C1 segment of cervical spinal cord (tissue), 14 donors: ENCODE results near the gene CASZ1.

Experiments used
- DNase-seq, 14 donors: peaks; one replicate each; lab custom pipeline; 2025; lab: John Stamatoyannopoulos, UW

The CASZ1 gene

DNA sequence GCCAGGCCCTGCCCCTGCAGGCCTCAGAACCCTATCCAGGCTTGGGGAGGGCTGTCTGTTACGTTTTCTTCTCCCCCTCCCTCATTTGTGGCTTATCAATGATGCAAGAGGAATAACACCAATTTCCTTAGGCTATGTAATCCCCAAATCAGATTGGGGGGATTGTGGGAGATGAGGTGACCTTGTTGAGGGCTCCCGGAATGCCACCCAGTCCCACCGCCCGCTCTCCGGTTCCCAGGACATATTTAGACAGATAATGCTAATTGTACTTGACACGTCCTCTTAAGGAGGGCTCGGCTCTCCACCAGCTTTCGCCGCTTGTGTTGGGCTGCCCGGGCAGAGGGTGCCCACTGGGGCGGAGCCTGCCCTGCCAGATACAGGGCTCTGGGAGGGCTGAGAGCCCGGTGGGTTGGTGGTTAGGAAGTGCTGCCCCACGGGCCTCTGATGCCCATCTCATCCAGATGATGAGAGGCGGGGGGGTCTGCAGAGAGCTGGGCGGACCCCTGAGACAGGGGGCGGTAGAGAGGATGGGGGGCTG is 90.0 kb downstream of the CASZ1 start:
- DNase-seq: no peak

DNA sequence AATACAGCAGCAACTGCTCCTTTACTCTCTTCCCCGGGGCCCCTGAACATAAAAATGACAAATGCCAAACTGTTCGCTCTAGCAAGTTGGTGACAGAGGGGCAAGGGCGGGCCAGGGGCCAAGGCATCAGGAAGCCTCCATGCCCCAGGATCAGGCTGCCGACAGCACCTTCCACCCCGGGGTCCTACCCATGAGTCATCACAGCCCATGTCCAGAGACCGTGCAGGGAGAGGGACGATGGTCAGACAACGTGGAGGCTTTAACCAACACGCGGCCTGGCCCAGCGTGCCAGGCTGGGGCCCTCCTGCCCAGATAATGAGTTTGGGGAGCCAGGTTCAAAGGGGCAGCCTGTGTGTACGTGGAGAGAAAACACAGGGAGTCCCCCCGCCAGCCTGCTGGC is 90.5 kb downstream of the CASZ1 start:
- DNase-seq: no peak

DNA sequence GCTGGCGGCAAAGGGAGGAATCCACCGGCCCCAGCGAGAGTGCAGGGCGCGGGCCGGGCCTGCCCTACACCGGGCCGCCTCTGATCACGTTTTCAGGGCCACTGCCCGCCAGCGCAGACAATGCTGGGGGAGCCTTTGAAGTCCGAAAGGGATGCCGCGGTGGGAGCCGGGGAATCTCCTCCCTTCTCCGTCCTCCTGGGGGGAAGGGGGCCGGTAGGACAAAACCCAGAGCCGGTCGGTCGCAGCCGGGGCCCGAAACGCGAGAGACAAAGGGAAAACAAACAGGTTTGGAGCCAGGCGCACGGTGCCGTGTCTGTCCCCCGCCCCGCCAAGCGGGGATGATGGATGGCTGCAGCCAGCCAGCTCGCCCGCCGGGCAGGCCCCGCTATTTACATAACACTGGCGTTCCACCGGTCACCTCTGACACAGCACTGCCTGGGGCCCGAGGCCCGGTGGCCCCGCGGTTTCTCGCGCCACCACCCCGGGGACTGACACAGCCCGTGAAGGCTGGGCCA is 92.0 kb downstream of the CASZ1 start:
- DNase-seq: no peak

DNA sequence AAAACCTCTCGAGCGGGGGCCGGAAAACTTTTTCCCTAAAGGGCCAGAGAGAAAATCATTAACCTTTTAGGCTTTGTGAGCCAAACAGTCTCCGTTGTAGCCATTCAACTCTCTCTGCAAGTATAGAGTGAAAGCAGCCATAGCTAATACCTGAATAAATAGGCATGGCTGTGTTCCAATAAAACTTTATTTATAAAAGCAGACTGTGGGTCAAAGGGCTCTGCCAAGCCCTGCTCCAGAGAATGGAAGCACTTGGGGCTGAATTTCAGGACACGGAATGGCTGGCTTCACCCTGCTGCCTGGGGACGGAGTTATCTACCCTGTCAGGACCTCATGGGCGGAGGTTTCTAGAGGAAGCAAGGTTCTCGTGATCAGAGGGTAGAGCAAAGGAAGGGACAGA is 92.7 kb downstream of the CASZ1 start:
- DNase-seq: no peak

DNA sequence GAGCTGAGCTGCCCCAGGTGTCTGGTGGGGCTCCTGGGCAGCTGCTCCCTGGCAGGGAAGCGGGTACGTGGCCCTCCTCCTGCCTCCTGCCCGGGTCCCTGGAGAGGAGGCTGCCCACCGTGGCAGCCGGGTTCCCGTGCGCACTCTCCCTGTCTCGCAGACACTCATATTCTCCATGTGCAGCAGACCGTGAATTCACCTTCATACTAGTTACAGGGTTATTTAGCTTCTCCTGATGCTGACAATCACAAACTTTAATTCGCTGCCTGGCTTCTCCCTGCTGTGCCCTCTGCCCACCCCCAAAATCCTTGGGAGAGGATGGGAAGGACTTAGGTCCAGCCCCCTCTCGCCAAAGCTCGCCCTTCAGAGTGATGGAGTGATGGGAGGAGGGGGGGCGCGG is 95.3 kb downstream of the CASZ1 start:
- DNase-seq: no peak

DNA sequence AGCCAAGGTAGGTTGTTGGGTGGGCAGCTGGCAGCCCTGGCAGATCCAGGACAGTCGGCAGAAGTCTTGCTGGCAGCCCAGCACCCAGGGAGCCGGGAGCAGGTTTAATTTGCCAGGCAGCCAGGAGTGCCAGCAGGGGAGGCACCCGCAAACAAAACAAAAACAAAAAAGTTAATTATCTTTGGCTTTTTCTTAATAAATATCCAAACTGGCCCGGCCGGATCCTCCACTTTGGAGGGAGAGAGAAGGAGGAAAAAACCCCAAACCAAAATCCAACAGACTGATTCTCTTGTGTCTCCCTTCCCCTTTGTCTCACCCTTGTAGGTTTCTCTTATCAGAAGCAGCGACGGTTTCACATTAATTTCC is 97.0 kb downstream of the CASZ1 start:
- DNase-seq: no peak

DNA sequence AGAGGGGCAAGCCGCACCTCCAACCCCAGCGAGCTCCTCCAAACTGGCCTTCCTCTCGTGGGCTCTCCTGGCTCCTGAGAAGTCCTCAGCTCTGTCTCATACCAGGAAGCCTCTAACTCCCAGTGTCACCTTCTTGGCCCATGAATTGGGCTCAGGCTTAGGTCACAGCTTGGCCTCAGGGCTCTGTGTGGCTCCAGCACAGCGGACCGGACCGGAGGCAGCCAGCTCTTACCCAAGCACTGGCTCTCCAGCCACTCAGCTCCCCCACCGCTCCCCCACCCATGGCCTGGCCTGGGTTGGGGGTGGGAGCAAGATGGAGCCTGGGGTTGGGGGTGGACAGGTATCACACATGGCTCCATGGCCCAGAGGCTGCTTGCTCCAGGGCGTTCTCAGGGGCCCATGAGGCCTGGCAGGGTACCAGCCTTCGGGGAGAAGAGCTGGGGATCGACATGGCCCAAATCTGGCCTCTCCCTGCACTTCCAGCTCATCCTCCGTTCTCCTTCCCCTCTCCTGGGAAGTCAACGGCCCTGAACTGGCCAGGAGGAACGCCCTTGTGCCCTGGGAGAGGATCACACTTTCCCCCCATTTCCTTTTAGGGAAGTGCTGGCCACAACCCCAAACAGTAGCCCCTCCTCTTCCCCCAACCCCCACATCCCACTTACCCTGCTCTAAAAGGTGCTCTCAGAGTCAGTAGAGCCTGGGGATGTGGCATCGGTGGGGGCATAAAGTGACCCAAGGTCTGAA is 97.5 kb downstream of the CASZ1 start:
- no peak for DNase-seq

DNA sequence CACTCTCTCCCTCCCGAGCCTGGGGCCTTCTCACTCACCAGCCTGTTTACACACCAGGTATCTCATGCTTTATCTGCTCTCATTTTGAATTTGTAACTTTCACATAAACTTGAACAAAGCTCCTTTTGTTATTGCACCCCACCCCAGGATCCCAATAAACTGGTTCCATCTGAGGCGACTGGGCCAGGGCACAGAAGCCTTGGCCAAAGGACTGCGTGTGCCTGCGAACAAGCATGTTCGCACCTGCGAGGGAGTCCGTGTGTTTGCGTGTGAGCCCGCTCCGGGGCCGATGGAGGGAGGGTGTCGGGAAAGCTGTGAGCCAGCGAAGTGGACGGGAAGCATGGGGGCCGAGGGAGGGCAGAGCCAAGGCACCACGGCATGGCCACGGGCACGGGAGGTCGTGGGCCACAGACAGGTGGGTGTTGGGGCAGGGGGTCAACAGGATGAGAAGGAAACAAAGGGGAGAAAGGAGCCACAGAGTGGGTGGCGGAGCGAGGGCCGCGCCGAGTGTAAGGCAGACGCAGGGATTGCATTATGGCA is 98.8 kb downstream of the CASZ1 start:
- DNase-seq: no peak

DNA sequence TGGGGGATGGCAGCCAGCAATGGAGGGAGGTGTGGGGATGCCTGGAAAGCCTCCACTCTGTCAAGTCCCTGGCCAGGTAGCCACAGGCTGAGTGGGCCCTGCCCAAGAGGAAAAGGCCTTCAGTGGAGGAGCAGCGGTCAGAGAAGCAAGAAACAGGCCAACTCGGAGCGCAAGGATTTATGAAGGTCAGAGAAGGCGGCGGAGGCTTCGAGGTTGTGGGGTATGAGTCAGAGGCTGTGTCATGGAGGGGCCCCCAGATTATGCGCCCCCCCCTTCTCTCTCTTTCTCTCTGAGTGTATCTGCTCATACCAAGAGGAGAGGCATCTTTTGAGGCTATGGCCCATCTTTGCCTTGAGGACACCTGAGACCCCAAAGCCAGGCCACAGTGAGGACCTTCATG is 99.5 kb downstream of the CASZ1 start:
- no peak for DNase-seq

DNA sequence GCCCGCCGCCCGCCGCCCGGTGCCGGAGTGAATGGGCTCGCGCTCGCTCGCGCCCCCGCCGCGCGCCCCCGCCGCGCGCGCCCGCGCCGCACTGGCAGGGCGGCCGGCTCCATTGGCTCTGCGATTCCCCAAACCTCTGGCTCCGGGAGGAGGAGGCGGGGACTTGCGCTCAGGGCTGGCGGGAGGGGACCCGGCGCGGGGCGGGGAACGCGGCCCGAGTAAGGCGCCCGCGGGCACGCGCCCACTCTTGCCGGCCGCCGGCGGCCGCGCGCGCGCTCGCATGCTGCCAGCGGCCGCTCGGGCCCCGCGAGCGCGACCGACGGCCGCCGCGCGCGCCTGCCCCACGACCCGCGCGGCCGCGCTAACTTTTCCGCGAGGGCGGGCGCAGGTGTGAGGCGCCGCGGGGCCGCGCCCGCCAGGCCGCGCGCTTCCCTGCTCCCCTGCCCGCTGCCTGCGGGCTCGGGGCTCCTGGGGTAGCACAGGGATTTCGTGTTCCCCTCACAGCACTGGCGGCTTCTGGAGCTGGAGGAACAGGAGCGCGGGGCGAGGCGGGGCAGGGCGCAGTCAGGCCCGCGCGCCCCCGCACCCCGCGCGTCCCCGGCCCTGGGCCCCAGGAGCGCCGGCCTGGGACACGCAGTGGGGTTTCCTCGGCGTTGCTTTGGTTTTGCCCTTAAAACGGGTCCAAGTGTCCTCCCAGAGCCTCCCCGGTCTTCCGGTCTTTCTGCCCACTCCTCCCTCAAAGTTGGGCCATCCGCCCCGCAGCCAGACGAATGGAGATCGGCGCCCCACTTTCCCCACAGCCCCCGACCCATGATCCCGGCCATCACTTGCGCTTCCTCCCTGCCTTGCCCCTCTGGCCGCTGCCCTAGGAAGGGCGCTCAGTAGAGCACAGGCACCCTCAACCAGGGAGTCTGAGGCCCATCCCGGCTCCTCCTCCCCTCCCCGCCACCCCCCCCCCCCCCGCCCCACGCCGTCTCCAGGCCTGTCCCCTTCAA is 101.5 kb downstream of the CASZ1 start:
- peak in 12 of 14 donors; percentile 21 to 77 (median 56) for DNase-seq

DNA sequence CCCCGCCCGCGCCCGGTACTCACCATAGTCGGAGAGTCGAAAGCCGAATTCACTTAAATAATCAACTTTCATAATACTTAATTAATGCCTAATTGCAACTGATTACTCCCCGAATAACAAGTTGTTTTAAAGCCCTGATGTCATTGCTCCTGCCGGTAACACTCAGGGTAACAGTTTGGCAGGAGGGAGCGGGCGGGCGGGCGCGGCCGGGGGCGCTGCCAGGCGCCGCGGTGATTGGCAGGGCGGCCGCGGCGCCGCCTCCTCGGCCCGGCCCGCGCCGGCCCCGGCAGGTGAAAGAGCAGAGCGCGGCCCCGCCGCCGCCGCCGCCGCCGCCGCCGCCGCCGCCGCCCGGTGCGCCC is 102.2 kb downstream of the CASZ1 start:
- DNase-seq: peak in 1 of 14 donors; percentile 60

DNA sequence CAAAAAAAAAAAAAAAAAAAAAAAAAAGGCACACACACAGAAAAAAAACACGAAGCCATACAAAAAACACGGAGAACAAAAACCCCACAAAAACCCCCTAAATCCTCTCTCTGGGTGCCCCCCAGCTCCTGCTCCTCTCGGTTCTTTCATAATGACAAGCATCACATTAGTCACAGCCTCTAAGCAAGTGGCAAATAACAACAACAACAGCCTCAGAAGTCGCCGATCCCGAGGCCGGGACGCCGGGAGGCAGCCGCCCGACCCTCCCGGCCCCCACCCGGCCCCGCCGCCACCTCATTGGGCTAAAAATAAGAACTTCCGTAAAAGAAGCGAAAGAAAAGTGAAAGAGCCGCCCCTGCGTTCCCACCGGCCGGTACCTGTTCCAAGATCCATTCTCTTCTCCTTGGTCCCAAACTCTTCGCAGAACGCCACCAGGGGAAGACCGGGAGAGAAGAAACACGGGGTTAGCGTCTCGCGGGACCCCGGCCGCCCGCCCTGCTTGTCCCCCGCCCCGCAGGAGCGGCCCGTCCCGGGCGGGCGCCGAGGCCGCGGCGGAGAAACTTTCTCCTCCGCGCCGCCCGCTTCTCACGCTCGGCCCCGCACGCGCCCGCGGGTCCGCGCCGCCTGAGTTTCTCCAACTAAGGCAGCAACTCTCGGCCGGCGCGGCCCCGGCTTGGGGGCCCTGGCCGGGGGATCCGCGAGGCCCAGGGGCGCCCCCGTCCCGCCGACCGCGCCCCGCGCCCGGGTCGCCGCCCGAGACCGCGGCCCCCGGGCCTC is 102.8 kb downstream of the CASZ1 start:
- peak in 2 of 14 donors; percentile 41 to 48 for DNase-seq

DNA sequence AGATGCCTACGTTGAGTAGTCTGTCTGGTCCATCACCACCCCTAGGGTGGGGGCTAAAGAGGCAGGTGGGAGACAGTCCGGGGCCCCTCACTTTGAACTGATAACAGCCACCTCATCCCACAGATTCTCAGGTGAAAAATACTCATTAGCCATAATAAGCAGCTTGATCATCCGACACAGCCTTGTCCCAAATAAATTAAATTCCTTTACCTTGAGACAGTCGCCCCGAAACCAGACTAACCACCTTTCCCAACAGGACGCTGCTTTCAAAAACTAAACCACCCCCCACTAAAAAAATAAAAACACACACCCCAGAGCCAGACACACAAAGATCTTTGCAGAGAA is 103.3 kb downstream of the CASZ1 start:
- DNase-seq: no peak

DNA sequence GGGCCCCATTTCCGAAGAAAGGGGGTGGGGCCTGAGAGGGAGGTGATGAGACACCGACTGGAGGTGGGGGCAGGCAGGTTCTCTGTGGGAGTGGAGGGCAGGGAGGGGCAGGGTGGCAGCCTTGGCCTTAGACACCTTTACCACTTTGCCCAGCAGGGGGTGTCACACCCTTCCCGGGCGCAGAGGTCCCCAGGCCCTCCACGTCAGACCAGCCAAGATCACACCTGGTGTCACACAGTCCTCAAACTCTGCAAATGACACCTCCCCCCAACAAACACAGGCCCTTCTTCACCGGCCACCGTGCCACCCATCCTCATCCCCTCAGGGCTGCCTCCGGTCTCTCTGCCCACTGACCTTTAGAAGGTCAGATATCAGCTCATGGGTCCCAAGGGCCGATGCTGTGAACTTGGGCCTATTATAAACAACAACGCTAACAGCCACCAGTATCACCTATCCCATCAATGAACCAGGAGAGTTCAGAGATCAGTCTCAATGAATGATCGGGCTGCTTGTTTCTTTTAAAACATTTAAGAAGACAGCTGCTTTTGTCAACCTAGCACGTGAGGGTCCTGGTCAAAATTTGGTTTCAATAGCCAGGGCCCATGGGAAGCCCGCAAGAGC is 103.9 kb downstream of the CASZ1 start:
- DNase-seq: no peak

DNA sequence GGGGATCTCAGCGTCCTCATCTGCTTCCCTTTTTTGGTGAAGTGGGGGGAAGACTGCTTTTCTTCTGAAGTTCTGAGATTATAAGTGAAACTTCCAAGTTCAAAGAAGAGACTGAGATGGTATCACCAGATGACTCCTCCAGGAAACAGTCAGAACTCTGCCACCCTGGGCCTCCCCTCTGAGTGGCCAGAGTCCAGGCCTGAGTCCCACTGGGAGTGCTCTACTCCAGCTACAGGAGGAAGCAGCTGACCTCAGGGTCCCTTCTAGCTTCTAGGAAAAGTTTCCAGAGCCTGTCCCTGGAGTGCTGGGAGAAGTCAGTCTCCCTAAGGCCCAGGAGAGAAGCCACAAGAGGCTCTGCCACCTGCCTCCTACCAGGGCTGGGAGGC is 104.7 kb downstream of the CASZ1 start:
- DNase-seq: no peak

DNA sequence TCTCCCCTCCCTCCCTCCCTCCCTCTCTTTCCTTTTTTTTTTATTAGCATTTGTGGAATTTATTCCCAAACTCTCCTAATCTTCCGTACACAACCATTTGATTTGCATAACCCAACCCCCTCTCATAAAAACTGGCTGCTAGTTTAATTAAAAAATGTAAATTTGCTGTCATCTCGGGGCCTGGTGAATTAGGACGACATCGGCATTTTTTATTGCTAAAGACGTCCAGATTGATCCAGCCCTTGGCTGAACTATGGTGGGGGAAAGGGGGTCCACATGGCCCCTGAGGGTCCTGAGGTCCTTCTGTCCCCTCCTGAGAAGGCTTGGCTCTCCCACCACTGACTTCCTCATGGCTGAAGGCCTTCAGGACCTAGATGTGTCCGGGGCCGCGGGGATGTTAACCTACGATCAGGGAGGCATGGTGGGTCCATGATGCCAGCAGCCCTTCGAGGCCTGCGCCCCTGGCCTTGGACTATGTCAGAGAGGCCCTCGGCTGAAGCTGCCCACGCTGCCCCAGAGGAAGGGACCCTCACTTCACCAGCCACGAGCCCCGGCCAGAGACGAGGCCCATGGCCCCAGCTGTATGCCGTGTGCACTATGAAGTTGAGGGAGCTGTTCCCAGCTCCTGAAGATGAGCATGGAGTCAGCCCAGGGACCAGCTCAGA is 105.2 kb downstream of the CASZ1 start:
- DNase-seq: no peak

DNA sequence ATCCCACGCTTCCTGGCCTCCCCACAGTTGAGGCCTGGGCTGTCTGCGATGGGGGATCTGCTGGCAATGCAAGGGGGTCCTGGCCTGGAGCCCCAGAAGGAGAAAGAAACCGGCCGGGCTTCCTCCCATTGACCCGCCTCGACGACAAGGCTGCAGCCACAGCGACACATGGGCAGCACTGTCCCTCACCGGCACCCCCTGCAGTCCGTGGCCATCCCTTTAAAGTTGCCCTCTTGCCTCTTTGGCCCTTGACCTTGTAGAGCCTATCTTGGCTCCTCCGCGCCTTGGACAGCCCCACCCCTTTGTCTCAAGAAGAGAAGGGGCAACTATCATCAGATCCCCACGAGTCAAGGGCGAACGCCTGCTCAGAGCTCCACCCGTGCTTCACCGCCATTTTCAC is 106.0 kb downstream of the CASZ1 start:
- no peak for DNase-seq

DNA sequence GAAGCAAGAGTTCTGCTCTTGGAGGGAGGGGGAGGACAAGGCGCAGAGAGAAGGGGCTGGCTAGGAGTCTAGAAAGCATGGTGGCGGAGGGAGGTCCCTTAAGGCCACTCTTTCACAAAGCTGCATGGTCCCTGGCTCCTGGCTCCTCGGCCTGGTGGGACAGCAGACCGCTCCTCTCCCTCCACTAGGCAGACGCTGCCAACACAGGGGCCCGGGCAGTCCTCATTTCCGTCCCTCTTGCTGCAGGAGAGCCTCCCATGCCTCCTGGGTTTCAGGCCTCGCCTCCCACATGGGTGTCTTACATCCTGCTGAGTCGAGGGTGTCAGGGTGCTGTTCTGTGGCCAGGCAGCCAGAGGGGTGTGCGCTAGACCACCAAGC is 108.0 kb downstream of the CASZ1 start:
- DNase-seq: no peak

DNA sequence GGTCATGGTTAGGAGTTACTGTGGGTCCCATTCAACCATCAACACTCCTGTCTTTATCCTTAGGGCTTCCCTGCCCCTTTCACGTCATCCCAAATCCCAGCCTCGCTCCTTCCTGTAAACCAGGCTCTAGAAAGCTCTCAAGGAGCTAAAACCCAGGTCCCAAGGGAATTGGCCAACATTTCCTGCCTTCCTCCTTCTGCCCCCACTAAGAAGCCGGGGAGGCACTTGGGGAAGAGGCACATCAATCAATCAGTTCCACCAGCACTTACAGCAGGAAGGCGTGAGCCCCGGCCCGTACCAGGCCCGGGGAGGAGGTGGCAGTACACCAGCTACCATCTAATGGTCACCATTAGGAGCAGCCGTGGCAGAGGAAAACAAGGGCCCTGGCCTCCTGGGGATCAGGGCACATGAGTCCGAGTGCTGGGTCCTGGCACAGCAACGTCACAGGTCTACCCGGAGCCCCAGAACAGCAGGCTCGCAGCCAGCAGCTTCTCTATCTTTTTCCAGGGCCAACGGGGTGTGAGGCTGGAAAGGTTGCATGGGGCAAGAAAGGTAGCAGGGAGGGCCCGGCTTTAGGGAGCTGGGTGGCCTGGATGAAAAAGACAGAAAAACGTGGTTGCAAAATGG is 108.6 kb downstream of the CASZ1 start:
- DNase-seq: no peak

DNA sequence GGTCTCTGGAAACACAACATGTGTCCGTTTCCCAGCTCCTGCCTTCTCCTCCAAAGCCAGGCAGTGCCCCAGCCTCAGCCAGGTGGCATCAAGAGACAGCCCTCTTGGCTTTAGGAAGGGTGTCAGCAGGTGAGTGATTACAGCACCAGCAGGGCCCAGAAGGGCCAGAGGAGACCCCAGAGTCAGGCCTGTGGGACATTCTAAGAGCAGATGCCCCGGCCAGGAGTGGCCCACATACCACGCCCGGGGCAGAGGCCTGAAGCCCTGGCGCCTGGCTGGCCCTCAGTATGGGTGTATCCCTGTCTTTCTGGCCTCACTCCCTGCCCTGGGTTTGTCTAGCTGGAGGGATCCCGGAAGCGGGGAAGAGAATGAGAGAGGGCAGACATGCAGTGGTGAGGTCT is 109.2 kb downstream of the CASZ1 start:
- DNase-seq: no peak
